ENCODE data around the gene SLC35E4.

The SLC35E4 gene

DNA sequence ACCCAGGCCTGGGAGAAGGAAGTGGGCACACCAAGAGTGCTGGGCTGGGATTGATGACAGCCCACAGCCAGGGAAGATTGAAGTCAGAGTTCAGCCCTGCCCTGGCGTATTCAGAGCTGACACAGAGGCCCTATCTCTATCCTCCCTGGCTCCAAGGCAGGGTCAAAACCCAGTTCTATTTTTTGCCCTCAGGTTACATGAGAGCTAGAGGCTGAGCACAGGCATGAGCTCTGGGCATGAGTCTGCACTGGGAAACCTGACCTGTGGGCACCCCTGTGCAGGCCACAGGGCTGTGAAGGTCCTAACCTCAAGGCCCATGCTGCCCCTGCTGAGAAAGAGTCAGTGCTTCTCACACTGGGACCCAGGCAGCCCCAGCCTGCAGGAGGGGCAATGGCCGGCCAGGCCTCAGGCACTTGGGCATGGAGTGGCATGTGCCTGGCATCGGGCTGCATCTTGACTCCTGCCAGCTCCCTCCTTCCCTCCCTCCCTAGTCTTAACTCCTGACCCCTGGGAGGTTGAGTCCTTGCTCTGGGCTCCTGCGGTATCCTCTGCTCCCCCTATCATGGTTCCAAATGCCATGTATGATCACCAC, 5.4 kb downstream of the SLC35E4 start:
- H3K36me3 ChIP-seq = peaks cover 0 to 8% (median 6%) of the 10 kb centered on the region in 11 experiments; a peak in 5 of 22 replicates
- H3K9ac ChIP-seq = 0 out of 22 replicates have a peak overlapping the region, but pooled peaks of 1 of the 11 experiments have one; percentile 45
- no peak overlapping the region for H3K4me3 ChIP-seq
- peaks cover 0 to 49% (median 8%) of the 10 kb centered on the region in 11 experiments; a peak in 7 of 22 replicates for H4K20me1 ChIP-seq
- H3K27ac ChIP-seq = no peak overlapping the region
- H3K27me3 ChIP-seq = no peaks in the 10 kb centered on the region
- peak overlapping the region in 2 of 11 experiments; percentile 29 to 42; a peak in 2 of 22 replicates for H3K4me2 ChIP-seq
- H3K9me3 ChIP-seq (replicated peaks in 1 of 11) = peaks cover 9 to 20% (median 12%) of the 10 kb centered on the region in 11 experiments; a peak in 21 of 22 replicates
- H3K4me1 ChIP-seq = peaks cover 15 to 51% (median 20%) of the 10 kb centered on the region in 10 experiments
- no peak for TF ChIP-seq Cebpa-rat (IDR thresholded peaks at IDR 0.05)

DNA sequence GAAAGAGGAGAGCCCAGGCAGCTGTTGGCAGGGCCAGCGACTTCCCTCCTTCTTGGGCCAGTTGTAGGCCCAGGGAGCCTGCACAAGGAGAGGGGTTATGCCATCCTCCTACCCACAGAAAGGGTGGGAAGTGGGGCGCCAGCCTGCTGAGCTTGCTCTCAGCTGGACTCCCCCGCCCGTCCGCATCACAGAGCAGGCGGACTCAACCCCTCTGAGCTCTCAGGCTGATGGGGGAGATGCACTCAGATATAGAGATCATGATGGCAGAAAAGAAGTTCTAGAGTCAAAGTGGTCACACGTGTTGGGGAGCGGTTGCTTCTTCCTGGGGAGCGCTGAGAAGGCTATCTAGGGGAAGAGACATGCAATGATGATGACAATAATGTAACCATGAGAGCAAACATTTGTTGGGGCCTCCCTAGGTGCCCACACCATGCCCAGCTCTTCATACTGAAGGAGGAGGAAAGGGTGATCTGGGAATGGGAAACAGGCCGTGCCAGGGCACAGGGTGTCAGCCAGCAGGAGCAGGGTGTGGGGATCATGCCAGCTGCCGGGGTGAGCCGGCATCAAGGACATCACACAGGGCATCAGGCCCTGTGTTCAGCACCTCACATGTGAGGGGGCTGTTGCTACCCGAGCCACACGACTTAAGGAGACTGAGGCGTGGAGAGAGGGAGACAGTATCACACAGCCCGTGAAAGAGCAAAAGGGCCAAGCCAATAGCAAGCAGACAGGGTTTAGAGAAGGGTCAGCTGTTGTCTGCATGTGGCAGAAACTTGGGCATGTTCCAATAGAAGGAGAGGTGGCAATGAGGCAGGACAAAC, 7.7 kb downstream of the SLC35E4 start:
- no peaks in the 10 kb centered on the region for H3K27me3 ChIP-seq
- H3K36me3 ChIP-seq = peaks cover 0 to 17% (median 7%) of the 10 kb centered on the region in 11 experiments; a peak in 7 of 22 replicates
- no peak overlapping the region for H3K9ac ChIP-seq
- peak overlapping the region in 1 of 11 experiments; percentile 36; a peak in 1 of 22 replicates for H3K4me2 ChIP-seq
- peaks cover 9 to 18% (median 12%) of the 10 kb centered on the region in 11 experiments; a peak in 21 of 22 replicates for H3K9me3 ChIP-seq (replicated peaks in 1 of 11)
- peaks cover 0 to 40% (median 6%) of the 10 kb centered on the region in 11 experiments; a peak in 5 of 22 replicates for H4K20me1 ChIP-seq
- no peak overlapping the region for H3K4me3 ChIP-seq
- TF ChIP-seq Cebpa-rat (IDR thresholded peaks at IDR 0.05) = no peak
- H3K27ac ChIP-seq = no peak overlapping the region
- H3K4me1 ChIP-seq = peaks cover 8 to 47% (median 16%) of the 10 kb centered on the region in 10 experiments; a peak in 17 of 20 replicates

DNA sequence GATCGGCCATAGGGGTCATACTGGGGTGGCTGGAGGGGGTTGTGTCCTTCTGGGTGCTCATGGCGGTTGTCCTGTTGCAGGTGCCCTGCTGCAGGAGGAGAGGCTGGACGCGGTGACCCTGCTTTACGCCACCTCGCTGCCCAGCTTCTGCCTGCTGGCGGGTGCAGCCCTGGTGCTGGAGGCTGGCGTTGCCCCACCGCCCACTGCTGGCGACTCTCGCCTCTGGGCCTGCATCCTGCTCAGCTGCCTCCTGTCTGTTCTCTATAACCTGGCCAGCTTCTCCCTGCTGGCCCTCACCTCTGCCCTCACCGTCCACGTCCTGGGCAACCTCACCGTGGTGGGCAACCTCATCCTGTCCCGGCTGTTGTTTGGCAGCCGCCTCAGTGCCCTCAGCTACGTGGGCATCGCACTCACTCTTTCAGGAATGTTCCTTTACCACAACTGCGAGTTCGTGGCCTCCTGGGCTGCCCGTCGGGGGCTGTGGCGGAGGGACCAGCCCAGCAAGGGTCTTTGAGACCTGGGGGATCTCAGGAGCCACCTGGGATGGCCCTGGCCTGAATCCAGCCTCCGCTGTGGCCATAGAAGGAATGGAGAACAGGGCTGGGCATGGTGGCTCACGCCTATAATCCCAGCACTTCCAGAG, 11.1 kb downstream of the SLC35E4 start:
- Histone ChIP-seq H3K9ac (no peak overlapping the region), H3K4me3 (no peak overlapping the region), H3K27me3 (no peaks in the 10 kb centered on the region), H3K9me3 (replicated peaks in 1 of 11) (no peaks in the 10 kb centered on the region), H3K4me1 (peaks cover 8 to 69% (median 36%) of the 10 kb centered on the region in 10 experiments; a peak in 18 of 20 replicates), H4K20me1 (peaks cover 0 to 30% (median 0%) of the 10 kb centered on the region in 11 experiments; a peak in 5 of 22 replicates), H3K4me2 (peak overlapping the region in 1 of 11 experiments; percentile 68; a peak in 2 of 22 replicates), H3K27ac (0 out of 22 replicates have a peak overlapping the region, but pooled peaks of 1 of the 11 experiments have one; percentile 7), H3K36me3 (peaks cover 0 to 9% (median 0%) of the 10 kb centered on the region in 11 experiments; a peak in 4 of 22 replicates)
- no peak for TF ChIP-seq Cebpa-rat (IDR thresholded peaks at IDR 0.05)

DNA sequence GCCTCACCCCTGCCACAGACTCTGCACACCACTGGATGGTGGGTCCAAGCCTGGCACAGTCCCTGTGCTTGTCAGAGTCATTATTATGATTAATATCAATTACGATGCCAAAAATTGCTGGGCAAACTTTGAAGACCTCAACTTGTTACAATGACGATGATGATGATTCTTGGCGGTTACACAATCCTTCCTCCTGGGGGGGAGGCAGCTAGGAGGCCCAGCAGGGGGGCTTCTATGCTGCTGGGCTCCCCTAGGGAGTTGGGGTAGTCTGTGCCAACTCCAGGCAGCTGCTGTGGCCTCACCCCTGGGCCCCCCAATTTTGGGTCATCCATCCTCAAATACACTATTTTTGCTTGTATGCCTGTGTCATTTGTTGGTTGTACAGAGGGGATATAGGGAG, 12.0 kb downstream of the SLC35E4 start:
- H4K20me1 ChIP-seq = peaks cover 0 to 24% (median 0%) of the 10 kb centered on the region in 11 experiments; a peak in 5 of 22 replicates
- 0 out of 22 replicates have a peak overlapping the region, but pooled peaks of 1 of the 11 experiments have one; percentile 7 for H3K27ac ChIP-seq
- no peaks in the 10 kb centered on the region for H3K9me3 ChIP-seq (replicated peaks in 1 of 11)

DNA sequence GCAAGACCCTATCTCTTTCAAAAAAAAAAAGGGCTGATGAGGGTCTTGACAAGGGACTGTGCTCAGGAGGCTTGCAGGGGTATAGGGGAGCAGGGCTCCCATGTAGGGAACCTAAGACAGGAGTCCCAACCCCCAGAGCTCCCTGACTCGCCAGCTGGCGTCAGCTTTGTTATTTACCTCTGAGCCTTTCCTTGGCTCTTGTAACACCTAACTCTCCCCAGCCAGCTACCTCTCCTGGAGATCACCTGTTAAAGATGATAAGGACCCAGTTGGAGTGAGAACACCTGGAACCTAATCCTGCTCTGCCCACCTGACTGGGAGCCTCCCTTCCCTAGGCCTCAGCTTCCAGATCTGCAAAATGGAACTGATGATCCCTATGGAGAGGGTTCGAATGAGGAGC, 13.2 kb downstream of the SLC35E4 start:
- H3K4me3 ChIP-seq = no peak overlapping the region
- peaks cover 0 to 15% (median 0%) of the 10 kb centered on the region in 11 experiments; a peak in 4 of 22 replicates for H4K20me1 ChIP-seq
- peaks cover 0 to 10% (median 0%) of the 10 kb centered on the region in 11 experiments; a peak in 3 of 22 replicates for H3K36me3 ChIP-seq
- TF ChIP-seq Cebpa-rat (IDR thresholded peaks at IDR 0.05) = no peak
- no peaks in the 10 kb centered on the region for H3K27me3 ChIP-seq
- H3K9ac ChIP-seq = peak overlapping the region in 1 of 11 experiments; percentile 16; a peak in 1 of 22 replicates
- peak overlapping the region in 9 of 11 experiments; percentile 17 to 77 (median 52); a peak in 16 of 22 replicates for H3K4me2 ChIP-seq
- peak overlapping the region in 6 of 11 experiments; percentile 22 to 65 (median 52); a peak in 9 of 22 replicates for H3K27ac ChIP-seq
- H3K9me3 ChIP-seq (replicated peaks in 1 of 11) = no peaks in the 10 kb centered on the region
- peaks cover 8 to 67% (median 36%) of the 10 kb centered on the region in 10 experiments; a peak in 18 of 20 replicates for H3K4me1 ChIP-seq

More for the DNA sequence above, 12.0 kb downstream of the SLC35E4 start:
- Histone ChIP-seq H3K27me3 (no peaks in the 10 kb centered on the region), H3K4me3 (no peak overlapping the region), H3K4me2 (peak overlapping the region in 9 of 11 experiments; percentile 5 to 68 (median 50); a peak in 15 of 22 replicates), H3K36me3 (peaks cover 0 to 9% (median 0%) of the 10 kb centered on the region in 11 experiments; a peak in 3 of 22 replicates), H3K4me1 (peaks cover 8 to 77% (median 36%) of the 10 kb centered on the region in 10 experiments; a peak in 18 of 20 replicates), H3K9ac (no peak overlapping the region)
- no peak for TF ChIP-seq Cebpa-rat (IDR thresholded peaks at IDR 0.05)

DNA sequence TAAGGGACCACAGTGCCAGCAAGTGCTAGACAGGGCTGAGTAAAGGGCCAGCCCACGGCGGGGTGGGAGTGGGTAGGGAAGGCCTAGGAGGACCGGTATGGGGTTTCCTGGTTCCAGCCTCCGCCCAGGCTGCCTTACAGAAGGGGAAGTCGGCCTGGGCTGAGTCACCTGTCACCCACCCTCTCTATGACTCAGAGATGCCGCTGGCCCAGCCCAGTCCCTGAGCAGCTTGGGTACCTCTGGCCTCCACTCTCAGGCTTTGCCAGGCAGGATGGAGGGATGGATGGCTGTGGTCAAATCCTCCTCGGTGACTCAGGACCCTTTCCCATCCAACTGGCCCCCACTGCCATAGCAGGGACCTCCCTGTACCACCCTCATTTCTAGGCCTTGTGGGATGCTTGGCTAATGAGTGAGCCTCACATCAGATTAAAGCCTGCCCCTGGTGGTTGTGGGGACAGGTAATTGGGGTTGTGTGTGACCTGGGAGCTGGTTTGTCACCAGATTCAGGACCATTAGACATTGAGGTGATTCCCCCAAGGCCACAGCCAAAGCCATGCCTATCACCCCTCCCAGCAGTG, 13.9 kb downstream of the SLC35E4 start:
- H3K9me3 ChIP-seq (replicated peaks in 1 of 11) = no peaks in the 10 kb centered on the region
- H3K27ac ChIP-seq = peak overlapping the region in 6 of 11 experiments; percentile 22 to 65 (median 52); a peak in 9 of 22 replicates
- H3K9ac ChIP-seq = 0 out of 22 replicates have a peak overlapping the region, but pooled peaks of 1 of the 11 experiments have one; percentile 16
- H3K4me1 ChIP-seq = peaks cover 8 to 63% (median 36%) of the 10 kb centered on the region in 10 experiments; a peak in 18 of 20 replicates
- peaks cover 0 to 9% (median 0%) of the 10 kb centered on the region in 11 experiments; a peak in 3 of 22 replicates for H4K20me1 ChIP-seq
- TF ChIP-seq Cebpa-rat (IDR thresholded peaks at IDR 0.05) = no peak
- H3K36me3 ChIP-seq = peaks cover 0 to 17% (median 0%) of the 10 kb centered on the region in 11 experiments; a peak in 8 of 22 replicates
- no peak overlapping the region for H3K4me3 ChIP-seq
- H3K4me2 ChIP-seq = peak overlapping the region in 9 of 11 experiments; percentile 17 to 77 (median 52); a peak in 17 of 22 replicates
- H3K27me3 ChIP-seq = no peaks in the 10 kb centered on the region

DNA sequence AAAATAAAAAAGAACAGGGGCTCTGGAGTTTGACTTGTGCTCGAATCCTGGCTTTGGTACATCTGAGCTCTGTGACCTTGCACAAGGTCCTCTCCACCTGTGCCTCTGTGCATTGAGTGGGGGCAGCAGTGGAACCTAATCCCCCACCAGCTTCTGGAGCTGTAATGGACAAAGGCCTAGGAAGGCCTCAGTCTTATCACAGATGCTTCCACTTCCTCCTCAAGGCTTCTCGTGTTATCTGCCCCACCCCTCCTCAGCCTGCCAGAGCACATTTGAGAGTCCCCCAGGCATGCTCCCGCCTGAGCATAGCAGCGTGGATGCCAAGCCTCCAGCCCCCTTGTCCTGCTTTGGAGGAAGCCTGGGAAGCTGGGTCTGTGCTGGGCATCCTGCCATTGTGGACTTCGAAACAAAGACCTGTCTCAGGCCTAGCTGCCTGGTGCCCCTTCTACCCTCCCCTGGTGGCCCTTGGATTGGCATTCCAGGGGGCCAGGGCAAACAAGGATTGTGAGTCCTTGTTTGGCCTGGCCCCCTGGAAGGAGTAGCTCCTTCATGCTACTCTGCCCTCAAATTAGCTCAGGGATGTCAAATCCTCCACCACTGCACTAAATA, 15.0 kb downstream of the SLC35E4 start:
- Histone ChIP-seq H3K9ac (peak overlapping the region in 3 of 11 experiments; percentile 16 to 28 (median 23); a peak in 2 of 22 replicates), H4K20me1 (peaks cover 0 to 9% (median 0%) of the 10 kb centered on the region in 11 experiments; a peak in 2 of 22 replicates), H3K27me3 (no peaks in the 10 kb centered on the region), H3K4me3 (no peak overlapping the region), H3K27ac (peak overlapping the region in 6 of 11 experiments; percentile 3 to 59 (median 35); a peak in 10 of 22 replicates), H3K4me2 (peak overlapping the region in 9 of 11 experiments; percentile 0 to 76 (median 23); a peak in 14 of 22 replicates), H3K4me1 (peaks cover 8 to 66% (median 36%) of the 10 kb centered on the region in 10 experiments; a peak in 18 of 20 replicates), H3K9me3 (replicated peaks in 1 of 11) (no peaks in the 10 kb centered on the region), H3K36me3 (peaks cover 0 to 22% (median 0%) of the 10 kb centered on the region in 11 experiments; a peak in 8 of 22 replicates)
- no peak for TF ChIP-seq Cebpa-rat (IDR thresholded peaks at IDR 0.05)

All from BLaER1 treated with 17β-estradiol and CSF1 and Interleukin-3, amounts not matched to agents 10 nM and 100 nM (cell line).